Loucy (cell line): Measurements from ENCODE around the gene PMM1.

Experiments used
- EZH2phosphoT487 ChIP-seq: fragments of 200-600 bp; IDR thresholded peaks from 2 replicates; pipeline ENCODE4 v1.6.1; 2018; ENCODE audit warnings: antibody characterized with exemption, mild to moderate bottlenecking, moderate library complexity, borderline replicate concordance
- TF ChIP-seq, protein P1 (sequence below): fragments of 200-600 bp; sonication (generic); conservative IDR thresholded peaks from 2 replicates; pipeline ENCODE4 v1.5.1; 2014; ENCODE audit warnings: mild to moderate bottlenecking, antibody characterized with exemption, low read length

DNA sequence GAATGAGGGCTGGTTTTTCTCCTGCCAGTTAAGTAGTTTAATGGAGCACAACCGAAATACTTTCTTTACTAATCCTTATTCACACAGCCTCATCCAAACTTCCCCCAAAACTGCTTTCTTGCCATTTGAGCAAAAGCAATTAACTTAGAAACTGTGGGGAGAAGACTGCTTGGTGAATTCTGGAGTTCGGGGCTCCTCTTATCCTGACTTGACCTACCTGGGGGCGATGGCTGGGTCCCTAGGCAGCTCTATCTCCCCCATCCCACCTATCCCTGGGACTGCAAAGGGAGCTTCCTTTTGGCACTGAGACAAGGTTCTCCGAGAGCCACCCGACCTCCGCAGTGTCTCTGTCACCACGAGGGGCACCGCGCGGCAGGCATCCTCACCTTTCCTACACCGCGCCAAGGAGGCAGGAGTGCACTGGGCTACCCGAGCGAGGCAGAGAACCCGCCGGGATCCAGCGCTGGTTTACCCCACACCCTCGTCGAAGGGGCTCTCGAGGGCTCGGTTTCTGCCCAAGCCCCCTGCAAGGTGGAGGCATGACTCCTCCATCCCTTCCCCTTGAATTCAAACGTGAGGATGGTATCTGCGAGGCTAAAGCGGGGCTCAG lies 30.4 kb upstream of the PMM1 start:
- TF ChIP-seq, protein P1, sequence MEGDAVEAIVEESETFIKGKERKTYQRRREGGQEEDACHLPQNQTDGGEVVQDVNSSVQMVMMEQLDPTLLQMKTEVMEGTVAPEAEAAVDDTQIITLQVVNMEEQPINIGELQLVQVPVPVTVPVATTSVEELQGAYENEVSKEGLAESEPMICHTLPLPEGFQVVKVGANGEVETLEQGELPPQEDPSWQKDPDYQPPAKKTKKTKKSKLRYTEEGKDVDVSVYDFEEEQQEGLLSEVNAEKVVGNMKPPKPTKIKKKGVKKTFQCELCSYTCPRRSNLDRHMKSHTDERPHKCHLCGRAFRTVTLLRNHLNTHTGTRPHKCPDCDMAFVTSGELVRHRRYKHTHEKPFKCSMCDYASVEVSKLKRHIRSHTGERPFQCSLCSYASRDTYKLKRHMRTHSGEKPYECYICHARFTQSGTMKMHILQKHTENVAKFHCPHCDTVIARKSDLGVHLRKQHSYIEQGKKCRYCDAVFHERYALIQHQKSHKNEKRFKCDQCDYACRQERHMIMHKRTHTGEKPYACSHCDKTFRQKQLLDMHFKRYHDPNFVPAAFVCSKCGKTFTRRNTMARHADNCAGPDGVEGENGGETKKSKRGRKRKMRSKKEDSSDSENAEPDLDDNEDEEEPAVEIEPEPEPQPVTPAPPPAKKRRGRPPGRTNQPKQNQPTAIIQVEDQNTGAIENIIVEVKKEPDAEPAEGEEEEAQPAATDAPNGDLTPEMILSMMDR = no peak
- TF ChIP-seq EZH2phosphoT487 = no peak
